ENCODE results near the gene PLEKHG2.
A peak's percentile ranks its signal among the peaks of the same experiment; 100 is the strongest.
"Not testable (repeated sequence)": the region's sequence is repeated elsewhere in the genome, so short reads cannot be mapped to it uniquely, and the experiment has no call there.

PLEKHG2 gene

GRCh38 chr19:39412100-39412866, at the start of gene PLEKHG2:
TSS of gene PLEKHG2 (plus strand) at chr19:39412669. CDS start at chr19:39414087, 1,418 bp downstream.
- peak; percentile 96 for DNase-seq

- DNase-seq = no peak
These were observed 49.5 kb upstream of the PLEKHG2 start for GRCh38 chr19:39362682-39363657.

- DNase-seq = no peak
These were observed 48.5 kb upstream of the PLEKHG2 start for GRCh38 chr19:39363901-39364457.

GRCh38 chr19:39365531-39365930, 46.9 kb upstream of the PLEKHG2 start:
- no peak for DNase-seq

- no peak for DNase-seq
These were observed 43.3 kb upstream of the PLEKHG2 start for GRCh38 chr19:39369200-39369599.

- DNase-seq = no peak
These were observed 41.7 kb upstream of the PLEKHG2 start for GRCh38 chr19:39370735-39371134.

GRCh38 chr19:39372047-39372802, 40.2 kb upstream of the PLEKHG2 start:
- no peak for DNase-seq

GRCh38 chr19:39372941-39373340, 39.5 kb upstream of the PLEKHG2 start:
- no peak for DNase-seq

GRCh38 chr19:39375929-39376328, 36.5 kb upstream of the PLEKHG2 start:
- DNase-seq = no peak

GRCh38 chr19:39377373-39378362, 34.8 kb upstream of the PLEKHG2 start:
- DNase-seq = no peak

- DNase-seq = not testable (repeated sequence)
These were observed 33.1 kb upstream of the PLEKHG2 start for GRCh38 chr19:39379366-39379765.

- DNase-seq = no peak
These were observed 32.5 kb upstream of the PLEKHG2 start for GRCh38 chr19:39379865-39380396.

- no peak for DNase-seq
These were observed 31.7 kb upstream of the PLEKHG2 start for GRCh38 chr19:39380521-39381502.

- DNase-seq = no peak
These were observed 30.4 kb upstream of the PLEKHG2 start for GRCh38 chr19:39381910-39382611.

GRCh38 chr19:39382991-39383828, 29.3 kb upstream of the PLEKHG2 start:
- no peak for DNase-seq

- no peak for DNase-seq
These were observed 27.5 kb upstream of the PLEKHG2 start for GRCh38 chr19:39384839-39385568.

- no peak for DNase-seq
These were observed 26.6 kb upstream of the PLEKHG2 start for GRCh38 chr19:39385629-39386411.

Data from activated naive CD4-positive, alpha-beta T cell treated with Interleukin-2 at 50 U/mL for 16 hours (primary cell).